Measurements from ENCODE around the gene SLC38A10.

The SLC38A10 gene

DNA sequence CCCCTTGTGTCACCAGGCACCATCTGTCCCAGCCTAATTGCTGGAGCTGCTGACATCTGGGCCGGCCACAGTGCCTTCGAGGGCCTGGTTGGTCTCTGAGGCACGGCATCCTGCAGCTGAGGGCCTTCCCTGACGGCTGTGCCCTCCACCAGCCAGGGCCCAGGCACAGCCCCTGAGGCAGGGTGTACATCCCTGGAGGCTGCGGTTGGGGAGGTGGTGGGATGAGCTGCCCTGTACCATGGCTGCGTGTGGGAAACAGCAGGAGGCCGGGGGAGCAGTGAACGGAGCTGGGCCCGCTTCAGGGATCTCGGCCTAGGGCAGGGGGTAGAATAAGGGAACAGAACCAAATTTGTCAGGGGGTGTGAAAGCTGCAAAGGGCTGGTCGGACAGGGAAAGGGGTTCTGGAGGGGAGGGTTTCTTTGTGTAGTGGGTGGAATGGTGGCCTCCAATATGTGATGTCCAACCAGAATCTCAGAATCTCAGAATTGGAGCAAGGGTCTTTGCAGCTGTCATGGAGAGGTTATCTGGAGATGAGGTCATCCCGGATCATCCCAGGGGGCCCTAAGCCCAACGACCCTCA, 10.0 kb upstream of the SLC38A10 start:
- H3K27ac ChIP-seq (ENCODE audit: low read depth, low read length, poor library complexity, severe bottlenecking) = no peak overlapping the region
- no peaks in the 10 kb centered on the region for H3K4me1 ChIP-seq (ENCODE audit: insufficient read depth, low read length, severe bottlenecking)
- TF ChIP-seq, protein P1, sequence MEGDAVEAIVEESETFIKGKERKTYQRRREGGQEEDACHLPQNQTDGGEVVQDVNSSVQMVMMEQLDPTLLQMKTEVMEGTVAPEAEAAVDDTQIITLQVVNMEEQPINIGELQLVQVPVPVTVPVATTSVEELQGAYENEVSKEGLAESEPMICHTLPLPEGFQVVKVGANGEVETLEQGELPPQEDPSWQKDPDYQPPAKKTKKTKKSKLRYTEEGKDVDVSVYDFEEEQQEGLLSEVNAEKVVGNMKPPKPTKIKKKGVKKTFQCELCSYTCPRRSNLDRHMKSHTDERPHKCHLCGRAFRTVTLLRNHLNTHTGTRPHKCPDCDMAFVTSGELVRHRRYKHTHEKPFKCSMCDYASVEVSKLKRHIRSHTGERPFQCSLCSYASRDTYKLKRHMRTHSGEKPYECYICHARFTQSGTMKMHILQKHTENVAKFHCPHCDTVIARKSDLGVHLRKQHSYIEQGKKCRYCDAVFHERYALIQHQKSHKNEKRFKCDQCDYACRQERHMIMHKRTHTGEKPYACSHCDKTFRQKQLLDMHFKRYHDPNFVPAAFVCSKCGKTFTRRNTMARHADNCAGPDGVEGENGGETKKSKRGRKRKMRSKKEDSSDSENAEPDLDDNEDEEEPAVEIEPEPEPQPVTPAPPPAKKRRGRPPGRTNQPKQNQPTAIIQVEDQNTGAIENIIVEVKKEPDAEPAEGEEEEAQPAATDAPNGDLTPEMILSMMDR (IDR thresholded peaks at IDR 0.05; ENCODE audit: low read length) = no peak
- no peak for TF ChIP-seq EZH2 (IDR thresholded peaks at IDR 0.05; ENCODE audit: borderline replicate concordance, low read length)
- peaks cover 23% of the 10 kb centered on the region for H3K27me3 ChIP-seq (ENCODE audit: insufficient read depth, low read length)
- H3K4me2 ChIP-seq (ENCODE audit: low read length) = no peak overlapping the region
- no peak overlapping the region for H2AFZ ChIP-seq (ENCODE audit: low read length)
- no peaks in the 10 kb centered on the region for H3K9me3 ChIP-seq (ENCODE audit: low read length)
- H3K9ac ChIP-seq (ENCODE audit: low read length) = no peak overlapping the region
- H3K36me3 ChIP-seq (ENCODE audit: insufficient read depth, low read length) = no peaks in the 10 kb centered on the region
- no peak overlapping the region for H3K4me3 ChIP-seq (ENCODE audit: low read depth, low read length, poor library complexity, severe bottlenecking)
- no peaks in the 10 kb centered on the region for H4K20me1 ChIP-seq (ENCODE audit: insufficient read depth, low read length)
- no peaks in the 10 kb centered on the region for H3F3A ChIP-seq (ENCODE audit: insufficient read depth, low read length)
- no peaks in the 10 kb centered on the region for H3K79me2 ChIP-seq (ENCODE audit: insufficient read depth, low read length)
- H3K9me2 ChIP-seq (ENCODE audit: low read depth, low read length) = no peaks in the 10 kb centered on the region

DNA sequence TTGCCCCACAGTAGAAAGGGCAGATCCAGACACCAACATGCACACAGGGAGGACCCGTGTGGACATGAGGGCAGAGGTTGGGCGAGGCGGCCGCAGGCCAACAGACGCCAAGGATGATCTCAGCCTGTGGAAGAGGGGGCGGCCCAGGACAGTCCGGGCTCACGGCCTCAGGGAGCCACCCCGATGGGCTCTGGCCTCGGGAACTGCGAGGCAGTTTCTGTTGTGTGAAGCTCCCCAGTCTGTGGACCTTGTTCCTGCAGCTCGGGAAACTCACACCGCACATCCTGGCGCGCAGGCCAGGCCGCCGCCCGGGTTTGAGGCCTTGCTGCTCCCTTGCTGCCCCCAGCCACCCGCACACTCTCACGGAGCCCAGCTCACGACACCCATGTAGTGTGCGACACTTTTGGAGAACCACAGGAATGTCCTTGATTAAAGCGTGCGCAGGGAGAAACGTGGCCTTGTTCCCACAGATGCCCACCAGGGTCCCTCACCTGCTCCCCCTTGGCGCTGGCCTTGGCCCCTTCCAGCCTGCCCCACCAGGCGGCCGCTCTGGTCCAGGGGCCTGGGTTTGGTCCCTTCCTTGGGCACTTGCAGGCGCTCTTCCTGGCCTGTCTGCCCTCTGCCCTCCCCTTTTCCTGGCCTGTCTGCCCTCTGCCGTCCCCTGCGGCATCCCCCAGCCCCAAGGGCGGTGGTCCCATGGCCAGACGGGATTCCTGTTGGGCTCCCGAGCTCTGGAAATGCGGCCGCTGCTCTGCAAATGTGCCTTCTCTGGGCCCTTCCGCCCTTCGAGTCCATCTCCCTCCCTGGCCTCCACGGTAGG, 9.3 kb upstream of the SLC38A10 start:
- Histone ChIP-seq H3K27me3 (ENCODE audit: insufficient read depth, low read length) (peaks cover 17% of the 10 kb centered on the region), H3K9ac (ENCODE audit: low read length) (no peak overlapping the region), H3K4me2 (ENCODE audit: low read length) (no peak overlapping the region), H2AFZ (ENCODE audit: low read length) (no peak overlapping the region), H3F3A (ENCODE audit: insufficient read depth, low read length) (no peaks in the 10 kb centered on the region), H3K27ac (ENCODE audit: low read depth, low read length, poor library complexity, severe bottlenecking) (no peak overlapping the region), H3K9me3 (ENCODE audit: low read length) (no peaks in the 10 kb centered on the region), H3K9me2 (ENCODE audit: low read depth, low read length) (no peaks in the 10 kb centered on the region), H4K20me1 (ENCODE audit: insufficient read depth, low read length) (no peaks in the 10 kb centered on the region), H3K4me1 (ENCODE audit: insufficient read depth, low read length, severe bottlenecking) (no peaks in the 10 kb centered on the region), H3K79me2 (ENCODE audit: insufficient read depth, low read length) (no peaks in the 10 kb centered on the region), H3K4me3 (ENCODE audit: low read depth, low read length, poor library complexity, severe bottlenecking) (no peak overlapping the region), H3K36me3 (ENCODE audit: insufficient read depth, low read length) (no peaks in the 10 kb centered on the region)
- TF ChIP-seq, protein P1 (IDR thresholded peaks at IDR 0.05; ENCODE audit: low read length) = no peak
- TF ChIP-seq EZH2 (IDR thresholded peaks at IDR 0.05; ENCODE audit: borderline replicate concordance, low read length) = no peak

DNA sequence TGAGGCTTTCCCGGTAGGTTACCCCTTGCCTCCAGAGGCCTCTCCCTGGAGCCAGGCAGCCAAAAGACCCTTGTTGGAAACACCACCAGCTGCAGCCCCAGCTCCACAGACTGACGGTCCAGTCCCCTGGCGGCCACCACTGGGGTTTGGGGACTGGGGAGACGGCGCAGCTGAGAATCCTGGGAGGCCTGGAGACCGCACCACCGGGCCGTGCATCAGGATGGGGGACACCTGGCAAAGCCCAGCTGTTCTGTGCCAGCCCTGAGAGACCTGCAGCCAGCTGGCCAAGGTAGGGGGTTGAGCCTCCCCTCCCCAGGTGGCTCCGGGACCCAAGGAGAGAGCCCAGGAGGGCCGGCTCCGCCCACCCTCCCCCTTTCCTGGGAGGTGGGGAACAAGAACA, 8.3 kb upstream of the SLC38A10 start:
- Histone ChIP-seq H3K9ac (ENCODE audit: low read length) (no peak overlapping the region), H3K4me2 (ENCODE audit: low read length) (no peak overlapping the region), H3K79me2 (ENCODE audit: insufficient read depth, low read length) (no peaks in the 10 kb centered on the region), H3K27ac (ENCODE audit: low read depth, low read length, poor library complexity, severe bottlenecking) (no peak overlapping the region), H4K20me1 (ENCODE audit: insufficient read depth, low read length) (no peaks in the 10 kb centered on the region), H3K36me3 (ENCODE audit: insufficient read depth, low read length) (no peaks in the 10 kb centered on the region), H2AFZ (ENCODE audit: low read length) (no peak overlapping the region), H3K9me2 (ENCODE audit: low read depth, low read length) (no peaks in the 10 kb centered on the region), H3K9me3 (ENCODE audit: low read length) (no peaks in the 10 kb centered on the region), H3K27me3 (ENCODE audit: insufficient read depth, low read length) (peaks cover 15% of the 10 kb centered on the region), H3K4me3 (ENCODE audit: low read depth, low read length, poor library complexity, severe bottlenecking) (no peak overlapping the region), H3K4me1 (ENCODE audit: insufficient read depth, low read length, severe bottlenecking) (no peaks in the 10 kb centered on the region), H3F3A (ENCODE audit: insufficient read depth, low read length) (no peaks in the 10 kb centered on the region)
- no peak for TF ChIP-seq EZH2 (IDR thresholded peaks at IDR 0.05; ENCODE audit: borderline replicate concordance, low read length)
- TF ChIP-seq, protein P1 (IDR thresholded peaks at IDR 0.05; ENCODE audit: low read length) = no peak

Data from OCI-LY1 (cell line).